Dermis microvascular lymphatic vessel endothelial cell (primary cell): ENCODE results near the gene ENSA. TPM values are rescaled to one million over a fixed set of nuclear protein-coding genes. Genes with fewer than 3 reads are reported as not detected.
"Not testable (repeated sequence)": the region's sequence is repeated elsewhere in the genome, so short reads cannot be mapped to it uniquely, and the experiment has no call there.

Experiments
- DNase-seq, 2 donors: peaks; one replicate each; pipeline versions ENCODE4 v3.0.0 to v3.0.0-alpha.2; 2010; ENCODE audit warnings: low read depth in 2 of 2
- total RNA-seq: library from RNA; depleted of rRNA; stranded (reverse); fragments of >200 nt; gene quantifications from 2 replicates; pipeline ENCODE4 v1.2.1, GENCODE V29; 2014

The ENSA gene
- total RNA-seq, 1 donor from 2014 or later, result 95.8 TPM

- DNase-seq, result peak in 1 of 2 donors; percentile 66
Measured at GRCh38 chr1:150622303-150622975, 7.0 kb downstream of the ENSA start.

- DNase-seq, result peak; percentile 66 to 83
Measured at GRCh38 chr1:150621497-150622302, 7.7 kb downstream of the ENSA start.

GRCh38 chr1:150620919-150621318, 8.5 kb downstream of the ENSA start:
- no peak for DNase-seq

GRCh38 chr1:150619576-150620509, 9.6 kb downstream of the ENSA start:
- peak in 1 of 2 donors; percentile 77 for DNase-seq

- no peak for DNase-seq
Measured at GRCh38 chr1:150615346-150616201, 13.8 kb downstream of the ENSA start.

GRCh38 chr1:150613061-150613920, 16.1 kb downstream of the ENSA start:
- DNase-seq, result peak; percentile 95 to 96

GRCh38 chr1:150612014-150612345, 17.4 kb downstream of the ENSA start:
- no peak for DNase-seq

GRCh38 chr1:150610576-150610975, 18.8 kb downstream of the ENSA start:
- no peak for DNase-seq

GRCh38 chr1:150609732-150610131, 19.7 kb downstream of the ENSA start:
- peak in 1 of 2 donors; percentile 39 for DNase-seq

- no peak for DNase-seq
Measured at GRCh38 chr1:150606463-150607142, 22.8 kb downstream of the ENSA start.

GRCh38 chr1:150605451-150605731, 24.0 kb downstream of the ENSA start:
- DNase-seq, result not testable (repeated sequence)

GRCh38 chr1:150604226-150604588, 25.2 kb downstream of the ENSA start:
- DNase-seq, result no peak

- no peak for DNase-seq
Measured at GRCh38 chr1:150603711-150604110, 25.7 kb downstream of the ENSA start.

- DNase-seq, result not testable (repeated sequence)
Measured at GRCh38 chr1:150602372-150602771, 27.0 kb downstream of the ENSA start.

- DNase-seq, result no peak
Measured at GRCh38 chr1:150601540-150601939, 27.9 kb downstream of the ENSA start.

GRCh38 chr1:150598346-150598745, 31.1 kb downstream of the ENSA start:
- not testable (repeated sequence) for DNase-seq

- no peak for DNase-seq
Measured at GRCh38 chr1:150596976-150597375, 32.4 kb downstream of the ENSA start.

GRCh38 chr1:150596095-150596892, 33.1 kb downstream of the ENSA start:
- no peak for DNase-seq

- no peak for DNase-seq
Measured at GRCh38 chr1:150582371-150582770, 47.0 kb downstream of the ENSA start.
